GM12801 (cell line): ENCODE measurements around the gene PTPRN2.

ENCODE experiments used
- CTCF ChIP-seq: IDR thresholded peaks from one replicate; pipeline ENCODE4 v1.5.1; 2011; ENCODE audit warnings: control low read depth; ENCODE audit not compliant: insufficient read length; ENCODE audit errors: extremely low read depth

PTPRN2 gene

GRCh38 chr7:158601090-158601489 lies 13.5 kb upstream of the PTPRN2 start:
- no peak for TF ChIP-seq CTCF

DNA sequence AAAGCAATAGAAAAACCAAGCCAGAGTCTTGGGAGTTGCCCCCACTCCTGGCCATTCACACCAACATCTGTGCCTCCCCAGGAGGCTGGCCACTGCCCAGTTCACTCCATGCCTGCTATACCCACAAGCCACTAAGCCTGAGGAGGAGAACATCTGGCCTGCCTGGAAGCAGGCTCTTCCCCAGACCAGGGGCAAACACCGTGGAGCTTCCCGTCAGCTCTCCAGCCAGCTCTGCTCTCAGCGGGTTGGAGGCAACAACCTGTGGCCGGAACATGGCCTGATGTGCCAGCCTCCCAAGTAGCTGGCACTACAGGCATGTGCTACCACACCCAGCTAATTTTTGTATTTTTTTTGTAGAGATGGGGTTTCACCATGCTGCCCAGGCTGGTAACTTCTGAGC lies 9.1 kb upstream of the PTPRN2 start:
- TF ChIP-seq CTCF = no peak

GRCh38 chr7:158596309-158596708 lies 8.7 kb upstream of the PTPRN2 start:
- no peak for TF ChIP-seq CTCF

DNA sequence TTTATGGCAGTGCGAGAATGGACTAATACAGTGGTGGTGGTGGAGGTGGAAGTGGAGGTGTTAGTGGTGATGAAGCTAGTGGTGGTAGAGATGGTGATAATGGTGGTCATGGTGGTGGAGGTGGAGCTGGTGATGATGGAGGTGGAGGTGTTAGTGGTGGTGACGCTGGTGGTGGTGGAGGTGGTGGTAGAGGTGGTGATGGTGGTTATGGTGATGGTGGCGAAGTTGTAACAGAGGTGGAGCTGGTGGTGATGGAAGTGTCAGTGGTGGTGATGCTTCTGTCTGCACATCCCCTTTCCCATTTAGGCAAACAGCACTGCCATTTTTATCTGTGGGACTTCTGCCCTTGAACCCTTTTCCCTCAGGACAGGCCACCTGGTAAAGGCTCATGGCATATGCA lies 7.4 kb upstream of the PTPRN2 start:
- no peak for TF ChIP-seq CTCF

DNA sequence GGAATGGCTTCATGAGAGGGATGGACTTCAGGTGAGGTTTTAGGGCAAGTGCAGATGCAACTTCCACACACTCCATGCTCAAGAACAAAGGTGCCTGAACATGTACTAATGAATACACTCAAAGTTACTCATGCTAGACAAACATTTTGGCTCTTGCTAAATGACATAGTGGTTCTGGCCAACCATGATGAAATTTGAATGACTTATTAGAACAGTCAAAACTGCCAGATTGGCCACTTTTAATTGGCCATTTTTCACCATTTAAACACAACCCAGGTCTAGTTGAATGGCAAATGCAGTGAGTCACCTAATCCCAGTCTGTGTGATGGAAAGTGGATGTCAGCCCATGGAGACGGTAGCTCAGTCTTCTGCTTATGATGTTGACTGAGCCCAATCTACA lies 4.9 kb upstream of the PTPRN2 start:
- no peak for TF ChIP-seq CTCF

GRCh38 chr7:158591944-158592343 lies 4.3 kb upstream of the PTPRN2 start:
- TF ChIP-seq CTCF = no peak

- no peak for TF ChIP-seq CTCF
These were observed 2.5 kb upstream of the PTPRN2 start for GRCh38 chr7:158590181-158590530.

DNA sequence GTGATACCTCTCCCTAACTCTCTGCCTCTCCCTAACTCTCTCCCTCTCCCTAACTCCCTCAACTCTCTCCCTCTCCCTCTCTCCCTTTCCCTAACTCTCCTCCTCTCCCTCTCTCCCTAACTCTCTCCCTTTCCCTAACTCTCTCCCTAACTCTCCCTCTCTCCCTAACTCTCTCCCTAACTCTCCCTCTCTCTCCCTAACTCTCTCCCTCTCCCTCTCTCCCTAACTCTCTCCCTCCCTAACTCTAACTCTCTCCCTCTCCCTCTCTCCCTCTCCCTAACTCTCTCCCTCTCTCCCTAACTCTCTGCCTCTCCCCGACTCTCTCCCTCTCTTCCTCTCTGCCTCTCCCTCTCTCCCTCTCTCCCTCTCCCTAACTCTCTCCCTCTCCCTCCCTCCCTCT lies 2.0 kb upstream of the PTPRN2 start:
- TF ChIP-seq CTCF = no peak
